Transverse colon (tissue), 3 donors: Measurements from ENCODE around the gene FKBP5.

ENCODE experiments used
- EP300 ChIP-seq: sonication (generic); formaldehyde crosslinking; IDR thresholded peaks from one replicate; pipeline ENCODE4 v1.6.1; 2017; ENCODE audit warnings: antibody characterized with exemption, low read depth
- POLR2A ChIP-seq: fragments of 450-650 bp; IDR thresholded peaks from one replicate; pipeline ENCODE4 v1.6.1; 2016; ENCODE audit warnings: antibody characterized with exemption, mild to moderate bottlenecking, moderate library complexity
- TF ChIP-seq, protein P1 (sequence below), 5 experiments: fragments of 200-600 bp in 3 of 5; fragments of 450-650 bp in 2 of 5; sonication (generic) in 3 of 5; IDR thresholded peaks; 1 replicate in 2 of 5; 2 replicates in 3 of 5; pipeline ENCODE4 v1.5.1; 2016 to 2017; ENCODE audit warnings: antibody characterized with exemption in 5 of 5, inconsistent platforms in 3 of 5, mild to moderate bottlenecking in 2 of 5, moderate library complexity in 1 of 5

DNA sequence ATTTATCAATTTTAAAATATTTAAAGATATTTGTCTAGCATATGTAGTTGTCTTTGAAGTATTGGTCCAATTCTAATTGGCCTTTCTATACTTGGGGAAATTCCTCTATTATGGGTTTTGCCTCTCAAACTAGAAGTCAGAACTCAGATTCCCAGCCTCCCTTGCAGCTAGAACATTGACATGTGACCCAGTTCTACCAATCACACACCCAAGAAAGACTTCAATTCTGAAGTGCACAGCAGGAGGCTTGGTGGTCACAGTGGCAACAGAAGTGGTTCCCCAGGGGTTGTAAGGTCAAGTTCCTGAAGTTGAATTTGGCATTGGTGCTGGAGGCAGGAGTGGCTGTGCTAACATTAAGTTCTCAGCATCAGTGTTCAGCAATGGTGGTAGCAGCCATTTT is 14.8 kb upstream of the FKBP5 start:
- TF ChIP-seq, protein P1, sequence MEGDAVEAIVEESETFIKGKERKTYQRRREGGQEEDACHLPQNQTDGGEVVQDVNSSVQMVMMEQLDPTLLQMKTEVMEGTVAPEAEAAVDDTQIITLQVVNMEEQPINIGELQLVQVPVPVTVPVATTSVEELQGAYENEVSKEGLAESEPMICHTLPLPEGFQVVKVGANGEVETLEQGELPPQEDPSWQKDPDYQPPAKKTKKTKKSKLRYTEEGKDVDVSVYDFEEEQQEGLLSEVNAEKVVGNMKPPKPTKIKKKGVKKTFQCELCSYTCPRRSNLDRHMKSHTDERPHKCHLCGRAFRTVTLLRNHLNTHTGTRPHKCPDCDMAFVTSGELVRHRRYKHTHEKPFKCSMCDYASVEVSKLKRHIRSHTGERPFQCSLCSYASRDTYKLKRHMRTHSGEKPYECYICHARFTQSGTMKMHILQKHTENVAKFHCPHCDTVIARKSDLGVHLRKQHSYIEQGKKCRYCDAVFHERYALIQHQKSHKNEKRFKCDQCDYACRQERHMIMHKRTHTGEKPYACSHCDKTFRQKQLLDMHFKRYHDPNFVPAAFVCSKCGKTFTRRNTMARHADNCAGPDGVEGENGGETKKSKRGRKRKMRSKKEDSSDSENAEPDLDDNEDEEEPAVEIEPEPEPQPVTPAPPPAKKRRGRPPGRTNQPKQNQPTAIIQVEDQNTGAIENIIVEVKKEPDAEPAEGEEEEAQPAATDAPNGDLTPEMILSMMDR (IDR thresholded peaks at IDR 0.05) = no peak
- no peak for TF ChIP-seq POLR2A
- no peak for TF ChIP-seq EP300
